DLD1 (cell line): ENCODE results near the gene UMODL1.

ENCODE experiments used
- in situ Hi-C: cut with HindIII; loops from 2 replicates; pipeline ENCODE4 v1.10.0; 2017; ENCODE audit warnings: low sequenced_read_pairs

Gene UMODL1

DNA sequence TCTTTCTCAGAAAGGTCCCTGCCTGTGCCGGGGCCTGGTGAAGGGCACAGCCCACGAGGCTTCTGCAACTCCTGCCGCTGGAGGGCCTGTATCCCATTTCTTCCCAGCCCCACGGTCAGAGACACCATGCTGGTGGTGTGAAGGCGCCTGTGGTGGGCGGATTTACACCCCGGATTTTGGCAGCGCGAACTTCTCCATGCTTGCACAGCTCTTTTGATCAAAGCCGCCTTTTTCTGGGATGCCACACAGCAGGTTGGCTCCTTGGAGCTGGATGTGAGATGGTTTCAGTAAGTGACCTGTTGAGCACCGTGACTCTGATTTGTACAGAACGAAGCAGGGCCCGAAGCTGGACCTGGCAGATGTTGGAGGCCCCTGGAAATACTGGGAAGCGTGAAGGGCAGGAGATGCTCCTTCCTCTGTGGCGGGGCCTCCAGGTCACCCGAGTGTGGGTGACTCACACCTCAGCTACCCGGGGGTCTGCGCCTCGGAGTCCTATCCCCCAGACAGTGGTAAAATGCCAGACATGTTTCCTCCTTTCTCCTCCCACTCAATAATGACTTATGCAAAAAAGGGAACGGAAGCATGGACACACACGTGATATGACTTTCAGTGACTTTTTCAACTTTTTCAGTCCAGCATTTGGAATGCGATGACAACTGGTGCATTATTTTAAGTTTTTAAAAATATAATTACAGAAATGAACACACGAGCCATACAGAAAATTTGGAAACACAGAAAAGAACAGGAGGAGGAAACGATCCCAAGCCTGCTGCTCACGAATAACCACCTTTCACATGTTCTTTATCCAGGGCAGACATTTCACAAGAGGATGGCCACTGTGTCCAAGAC, 9.0 kb downstream of the UMODL1 start:
- in situ Hi-C loops = no loop called here

DNA sequence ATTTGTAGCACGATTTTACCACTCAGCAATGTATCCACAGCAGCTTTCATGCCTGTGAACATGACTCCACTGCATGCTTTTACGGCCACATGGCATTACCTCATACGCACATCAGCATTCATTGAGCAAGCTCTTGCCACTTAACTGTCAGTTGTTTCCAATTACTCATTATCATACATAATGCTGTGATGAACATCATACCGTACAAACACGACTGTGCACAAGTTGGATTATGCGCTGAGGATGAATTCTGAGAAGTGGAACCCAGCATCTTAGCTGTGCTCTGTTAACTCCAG, 9.6 kb downstream of the UMODL1 start:
- in situ Hi-C loops = no loop called here

DNA sequence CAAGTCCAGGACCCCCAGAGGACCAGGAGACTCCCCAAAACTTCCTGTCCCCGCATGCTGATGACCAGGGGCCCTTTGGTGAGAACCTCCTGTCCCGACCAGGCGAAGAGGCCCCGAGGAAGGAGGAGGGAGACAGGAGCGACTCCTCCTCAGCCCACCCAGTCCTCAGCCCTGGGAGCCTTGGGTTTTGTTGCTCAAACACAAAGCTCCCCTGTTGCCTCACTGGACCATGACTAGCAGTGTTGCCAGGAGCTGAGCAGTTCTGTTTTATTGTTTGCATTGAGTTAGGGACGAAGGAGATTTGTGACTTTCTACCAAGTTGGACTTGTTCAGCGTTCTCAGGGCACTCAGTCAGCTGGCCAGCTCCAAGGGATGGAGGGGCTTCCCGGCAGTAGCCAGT, 10.0 kb downstream of the UMODL1 start:
- in situ Hi-C loops = no loop called here

DNA sequence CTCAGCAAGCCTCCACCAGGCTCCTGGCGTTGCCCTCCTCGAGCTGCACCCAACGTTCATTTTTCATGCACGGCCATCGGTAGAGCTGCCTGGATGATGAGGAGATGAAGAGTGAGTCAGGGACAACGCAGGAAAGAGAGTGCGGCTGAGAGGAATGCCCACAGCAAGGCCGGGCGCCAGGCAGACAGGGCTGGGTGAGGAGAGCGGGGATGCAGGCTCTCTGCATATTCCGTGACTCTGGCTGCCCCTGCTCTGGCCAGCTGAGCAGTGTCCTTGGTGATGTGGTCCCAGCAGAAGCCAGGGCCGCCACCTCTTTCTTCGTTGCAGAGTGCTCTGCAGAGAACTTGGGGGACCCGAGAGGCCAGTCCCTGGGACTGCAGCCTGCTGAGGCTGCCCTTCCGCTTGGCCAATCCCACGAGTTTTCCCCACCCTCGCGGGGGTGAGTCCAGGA, 10.8 kb downstream of the UMODL1 start:
- in situ Hi-C loops = no loop called here

DNA sequence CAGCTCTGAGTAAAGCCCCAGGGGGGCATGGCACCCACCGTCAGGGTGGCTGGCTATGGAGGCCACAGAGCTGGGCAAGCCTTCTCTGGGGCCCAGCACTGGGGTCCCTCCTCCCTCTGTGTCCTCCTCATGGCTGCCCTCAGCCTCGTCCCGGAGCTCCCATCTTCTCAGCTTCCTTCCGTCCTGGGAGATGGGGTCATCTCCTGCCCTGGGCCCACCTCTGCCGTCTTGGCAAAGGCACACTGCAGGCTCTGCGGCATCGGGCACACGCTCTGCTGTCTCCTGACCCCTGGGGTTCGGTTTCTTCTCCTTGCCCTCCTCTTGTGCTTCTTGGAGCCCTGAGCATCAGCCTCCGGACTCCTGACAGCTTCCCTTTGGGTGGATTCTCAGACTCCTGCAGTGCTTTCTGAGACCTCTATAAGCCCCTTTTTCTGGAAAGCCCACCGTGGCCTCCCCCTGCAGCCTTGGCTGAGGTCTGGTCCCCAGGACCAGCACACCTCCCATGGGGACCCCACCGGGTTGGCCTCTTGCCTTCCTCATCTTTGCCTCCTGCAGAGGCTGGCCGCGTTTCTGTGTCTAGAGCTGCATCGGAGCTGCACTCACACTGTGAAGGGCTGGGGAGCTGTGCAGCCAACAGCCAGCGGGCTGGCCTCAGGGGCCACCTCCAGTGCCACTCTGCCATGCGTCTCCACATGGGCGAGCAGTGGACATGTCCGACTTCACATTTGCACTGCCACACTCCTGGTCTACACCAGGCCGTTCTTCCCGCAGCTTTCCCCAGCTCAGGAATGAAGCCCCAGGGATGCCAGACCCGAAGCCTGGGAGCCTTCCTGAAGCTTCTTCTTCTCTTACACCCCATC, 11.6 kb downstream of the UMODL1 start:
- in situ Hi-C loops = no loop called here

DNA sequence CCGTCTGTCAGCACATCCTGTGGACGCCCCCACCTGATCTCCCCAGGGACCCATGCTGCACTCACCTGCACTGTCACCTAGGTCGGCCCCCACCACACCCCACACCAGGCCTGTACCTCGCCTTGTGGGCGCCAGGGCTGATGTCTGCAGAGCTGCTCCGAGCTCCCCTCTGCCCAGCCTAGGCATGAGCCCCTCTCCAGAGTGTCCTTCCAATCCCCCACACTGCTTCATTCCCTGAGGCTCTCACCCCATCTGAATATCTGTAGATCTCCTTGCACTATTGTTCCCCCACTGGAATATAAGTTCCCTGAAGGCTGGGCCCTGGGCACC, 12.2 kb downstream of the UMODL1 start:
- in situ Hi-C loops = no loop called here

DNA sequence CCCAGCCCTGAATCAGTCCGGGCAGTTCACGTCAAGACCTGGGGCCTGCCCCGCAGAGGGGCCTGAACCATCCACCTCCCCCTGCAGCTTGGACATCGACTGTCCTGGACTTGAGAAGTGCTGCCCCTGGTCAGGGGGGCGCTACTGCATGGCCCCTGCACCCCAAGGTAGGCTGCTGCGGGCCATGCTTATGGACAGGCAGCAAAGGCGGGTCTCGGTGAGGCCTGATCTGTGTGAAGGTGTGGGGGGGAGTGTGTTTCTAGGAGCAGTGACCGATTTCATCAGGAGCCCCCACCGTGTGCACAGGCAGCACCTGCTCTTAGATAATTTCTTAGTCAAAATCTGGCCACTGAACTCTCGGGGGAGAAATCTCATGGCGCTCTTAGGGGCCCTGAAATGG, 13.0 kb downstream of the UMODL1 start:
- in situ Hi-C loops = no loop called here

DNA sequence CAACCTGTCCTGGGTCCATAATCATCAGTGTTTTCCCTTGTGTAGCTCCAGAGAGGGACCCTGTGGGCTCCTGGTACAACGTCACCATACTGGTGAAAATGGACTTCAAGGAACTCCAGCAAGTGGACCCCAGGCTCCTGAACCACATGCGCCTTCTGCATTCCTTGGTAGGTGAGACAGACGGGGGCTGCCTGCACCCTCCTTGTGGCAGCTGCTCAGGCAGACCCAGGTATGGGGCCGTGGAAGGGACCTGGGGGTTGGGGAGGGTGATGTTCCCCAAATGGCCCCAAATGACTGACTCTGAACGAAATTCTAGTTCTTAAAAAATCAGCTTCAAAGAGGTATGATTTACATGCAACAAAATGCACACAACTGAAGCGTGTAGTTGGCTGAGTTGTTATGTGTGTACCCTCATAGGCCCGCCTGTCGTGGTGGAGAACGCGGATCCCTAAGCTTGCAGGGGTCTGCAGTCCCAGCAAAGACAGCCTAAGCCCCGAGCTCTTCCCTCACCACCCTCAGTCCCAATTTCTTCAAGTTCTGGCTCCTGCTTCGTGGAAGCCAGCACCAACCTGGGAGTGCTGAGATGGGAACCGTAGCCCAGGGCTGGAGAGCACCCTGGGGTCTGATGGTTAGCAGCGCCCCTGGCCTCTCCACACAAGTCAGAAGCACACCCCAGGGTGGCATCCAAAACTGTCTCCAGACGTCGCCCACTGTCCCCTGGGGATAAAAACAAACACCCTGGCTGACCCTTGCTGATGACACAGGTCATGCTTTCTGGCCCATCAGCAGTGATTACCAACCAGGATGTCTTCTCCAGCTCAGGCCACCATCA, 14.3 kb downstream of the UMODL1 start:
- in situ Hi-C loops = no loop called here

DNA sequence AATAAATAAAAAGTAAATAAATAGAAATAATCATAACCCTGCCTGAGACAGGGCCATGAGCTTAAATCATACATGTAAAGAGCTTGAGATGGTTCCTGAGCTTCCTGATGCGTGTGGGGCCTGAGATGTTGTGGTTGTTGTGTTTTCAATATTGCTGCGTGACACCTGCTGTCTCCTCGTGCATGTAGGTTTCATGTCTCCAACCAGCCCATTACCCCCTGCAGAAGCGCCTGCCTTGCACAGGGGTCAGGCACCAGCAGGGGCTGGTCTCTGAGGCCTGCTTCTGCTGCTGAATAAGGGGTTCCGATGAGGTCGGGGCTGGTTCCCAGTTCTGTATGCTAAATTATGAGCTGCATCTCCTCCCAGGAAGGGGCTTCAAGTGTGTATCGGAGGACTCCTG, 15.9 kb downstream of the UMODL1 start:
- in situ Hi-C loops = no loop called here

DNA sequence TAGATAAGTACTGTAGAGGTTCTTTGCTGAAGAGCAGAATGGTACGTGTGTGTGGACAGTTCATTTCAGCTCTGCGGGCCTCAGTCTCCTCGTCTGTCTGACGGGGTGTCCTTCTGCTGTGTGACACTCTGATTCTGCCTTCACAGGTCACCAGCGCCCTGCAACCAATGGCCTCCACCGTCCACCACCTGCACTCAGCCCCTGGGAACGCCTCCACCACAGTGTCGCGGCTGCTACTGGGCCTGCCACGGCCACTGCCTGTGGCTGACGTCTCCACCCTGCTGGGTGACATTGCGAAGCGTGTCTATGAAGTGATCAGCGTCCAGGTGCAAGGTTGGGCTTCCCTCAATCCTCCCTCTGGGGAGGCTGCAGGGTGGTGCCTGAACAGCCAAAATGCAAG, 17.0 kb downstream of the UMODL1 start:
- in situ Hi-C loops = no loop called here

DNA sequence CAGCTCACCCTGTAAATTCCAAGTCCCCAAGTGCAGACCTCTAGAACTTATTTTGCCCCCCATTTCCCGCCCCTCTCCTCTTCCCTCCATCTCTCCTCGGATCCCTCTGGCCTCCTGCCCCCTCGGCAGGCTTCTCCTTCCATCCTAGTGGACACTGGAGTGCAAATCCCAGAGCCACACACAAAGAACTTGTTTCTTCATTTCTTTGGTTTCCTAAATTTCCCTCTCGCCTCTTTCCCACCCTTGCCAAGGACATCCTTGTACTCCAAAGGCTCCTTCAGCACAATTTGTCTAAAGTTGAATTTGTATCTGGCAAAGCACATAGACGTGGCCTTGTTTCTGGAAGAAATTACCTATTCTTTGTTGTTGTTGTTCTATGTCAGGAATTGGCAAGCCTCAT, 17.5 kb downstream of the UMODL1 start:
- in situ Hi-C loops = no loop called here

DNA sequence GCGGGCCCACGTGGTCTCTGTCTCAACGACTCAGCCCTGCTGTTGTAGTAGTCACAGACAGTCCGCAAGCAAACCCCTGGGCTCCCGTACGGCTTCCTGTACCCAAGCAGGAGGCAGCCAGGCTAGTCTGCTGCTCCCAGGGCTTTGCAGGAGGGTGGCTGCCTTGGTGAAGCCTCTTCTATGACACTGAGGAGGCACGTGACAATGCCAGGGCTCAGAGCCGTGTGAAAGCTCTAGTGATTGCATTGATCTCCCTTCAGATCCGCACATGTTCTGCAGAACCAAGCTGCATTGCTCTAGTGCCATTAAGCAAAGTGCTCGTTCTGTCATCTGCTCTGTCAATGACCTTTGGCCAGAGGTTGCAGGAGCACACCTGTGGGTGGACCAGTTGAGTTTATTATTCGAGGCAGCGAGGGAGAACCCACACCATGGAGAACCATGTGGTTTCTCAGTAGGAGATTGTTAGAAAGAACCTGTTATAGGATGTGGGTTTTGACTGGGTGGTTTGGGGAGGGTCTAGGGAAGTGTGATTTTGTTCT, 18.0 kb downstream of the UMODL1 start:
- in situ Hi-C loops = no loop called here

DNA sequence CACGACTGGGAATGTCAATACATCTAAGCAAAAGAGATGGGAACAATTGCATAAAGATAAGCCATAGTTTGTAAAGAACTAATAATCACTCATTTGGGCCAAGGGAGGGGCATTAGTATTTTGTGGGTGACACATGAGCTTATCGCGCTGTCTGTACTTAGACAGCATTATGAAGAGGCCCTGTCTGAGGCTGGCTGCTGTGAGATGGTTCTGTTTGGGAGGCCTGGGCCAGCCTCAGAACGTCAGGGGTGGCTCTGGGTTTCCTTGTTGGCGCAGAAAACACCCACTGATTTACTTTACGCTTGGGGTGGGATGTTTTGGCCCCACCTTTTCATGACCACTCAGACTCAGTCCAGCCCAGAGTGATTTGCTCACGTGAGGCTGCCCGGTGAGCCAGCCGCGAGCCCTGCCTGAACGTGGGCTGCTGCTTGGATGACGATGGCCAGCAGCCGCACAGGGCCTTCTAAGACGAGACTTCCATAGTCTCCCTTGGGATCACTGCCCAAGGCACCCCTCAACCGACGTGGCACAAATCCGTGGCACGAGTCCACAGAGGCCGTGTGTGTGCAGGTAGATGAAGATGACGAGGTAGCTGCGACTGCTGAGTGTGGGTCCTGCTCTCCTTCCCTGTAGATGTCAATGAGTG, 18.7 kb downstream of the UMODL1 start:
- in situ Hi-C loops = no loop called here

DNA sequence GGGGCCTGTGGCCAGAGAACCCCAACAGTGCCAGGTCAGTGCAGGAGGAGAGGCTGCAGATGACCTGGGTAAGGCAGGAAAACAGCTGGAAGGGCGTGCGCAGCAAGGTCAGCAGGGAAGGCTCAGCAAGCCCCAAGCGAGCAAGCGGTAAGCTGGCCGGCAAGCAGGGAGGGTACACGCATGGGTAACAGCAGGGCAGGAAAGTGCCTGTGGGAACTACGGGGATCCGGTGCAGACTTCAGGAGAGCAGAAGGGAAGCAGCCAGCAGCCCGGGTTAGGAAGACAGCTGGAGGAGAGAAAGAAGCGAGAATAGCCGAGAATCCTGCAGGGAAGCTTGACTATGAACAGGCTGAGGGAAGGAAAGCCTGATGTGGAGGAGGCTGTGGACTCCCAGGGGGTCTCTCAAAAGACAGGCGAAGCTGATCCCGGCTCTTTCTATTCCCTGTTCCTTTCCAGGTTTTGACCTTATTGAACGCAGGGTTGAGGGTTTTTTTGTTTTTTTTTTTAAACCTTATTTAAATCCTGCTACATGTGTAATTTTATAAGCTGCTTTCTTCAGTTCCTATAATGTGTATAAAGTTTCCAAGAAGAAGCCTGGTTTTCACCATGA, 20.9 kb downstream of the UMODL1 start:
- in situ Hi-C loops = no loop called here

DNA sequence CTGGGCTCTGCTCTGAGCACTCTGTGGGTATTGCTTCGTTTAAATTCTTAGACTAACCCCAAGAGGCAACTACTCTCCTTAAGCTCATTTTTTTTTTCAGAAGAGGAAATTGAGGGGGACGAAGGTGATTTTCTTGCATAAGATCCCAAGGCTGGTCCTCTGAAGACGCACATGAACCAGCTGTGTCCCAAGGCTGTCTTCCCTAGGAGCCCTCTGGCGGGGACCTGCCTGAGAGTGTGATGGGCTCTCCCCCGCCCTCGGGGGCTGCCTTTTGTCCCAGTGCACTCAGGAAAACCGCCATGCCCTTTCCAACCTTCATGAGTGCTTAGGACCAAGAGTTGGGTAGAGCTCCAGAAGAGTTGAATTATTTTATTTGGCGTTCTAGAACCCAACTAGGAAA, 21.7 kb downstream of the UMODL1 start:
- in situ Hi-C loops = no loop called here

DNA sequence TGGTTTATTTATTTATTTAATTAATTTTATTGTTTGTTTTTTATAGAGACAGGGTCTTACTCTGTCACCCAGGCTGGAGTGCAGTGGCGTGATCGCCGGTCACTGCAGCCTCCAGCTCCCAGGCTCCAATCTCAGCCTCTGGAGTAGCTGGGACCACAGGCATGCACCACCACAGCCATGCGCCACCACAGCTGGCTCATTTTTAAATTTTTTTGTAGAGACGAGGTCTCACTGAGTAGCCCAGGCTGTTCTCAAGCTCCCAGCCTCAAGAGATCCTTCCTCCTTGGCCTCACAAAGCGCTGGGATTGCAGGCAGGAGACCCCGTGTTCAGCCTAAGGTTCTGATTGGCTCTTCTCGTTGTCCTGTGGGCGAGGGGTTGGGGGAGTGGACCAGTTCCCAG, 22.1 kb downstream of the UMODL1 start:
- in situ Hi-C loops = no loop called here

DNA sequence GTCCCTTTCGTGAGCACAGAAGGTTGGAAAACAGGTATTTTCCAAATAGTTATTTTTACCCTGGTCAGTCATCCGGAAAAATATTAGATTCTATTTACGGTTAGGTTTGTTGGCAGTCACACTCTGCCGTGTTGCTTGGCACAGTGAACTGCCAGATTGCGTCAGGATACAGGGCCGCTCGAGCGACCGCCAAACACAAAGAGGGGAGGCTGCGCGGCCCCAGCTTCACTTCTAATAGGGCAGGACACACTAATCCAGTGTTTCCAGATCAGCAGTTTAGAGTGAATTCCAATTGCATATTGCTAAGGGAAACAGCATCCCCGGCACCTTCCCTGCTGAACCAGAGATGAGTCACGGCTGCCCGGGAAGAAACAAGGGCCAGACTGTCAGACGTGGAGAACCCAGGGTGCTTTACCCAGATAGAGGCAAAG, 22.9 kb downstream of the UMODL1 start:
- in situ Hi-C loops = no loop called here

DNA sequence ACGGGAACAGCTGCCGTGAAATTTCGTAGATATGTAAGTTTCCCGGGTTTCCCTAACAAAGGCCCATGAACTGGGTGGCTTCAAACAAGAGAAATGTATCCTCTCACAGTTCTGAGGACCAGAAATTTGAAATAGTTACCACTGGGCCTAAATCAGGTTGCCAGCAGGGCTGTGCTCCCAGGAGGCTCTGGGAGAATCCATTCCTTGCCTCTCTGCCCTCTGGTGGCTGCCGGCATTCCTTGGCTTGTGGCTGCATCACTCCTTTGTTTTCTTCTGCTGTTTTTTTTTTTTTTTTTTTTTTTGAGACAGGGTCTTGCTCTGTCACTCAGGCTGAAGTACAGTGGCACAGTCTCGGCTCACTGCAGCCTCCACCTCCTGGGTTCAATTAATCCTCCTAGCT, 23.7 kb downstream of the UMODL1 start:
- in situ Hi-C loops = no loop called here

DNA sequence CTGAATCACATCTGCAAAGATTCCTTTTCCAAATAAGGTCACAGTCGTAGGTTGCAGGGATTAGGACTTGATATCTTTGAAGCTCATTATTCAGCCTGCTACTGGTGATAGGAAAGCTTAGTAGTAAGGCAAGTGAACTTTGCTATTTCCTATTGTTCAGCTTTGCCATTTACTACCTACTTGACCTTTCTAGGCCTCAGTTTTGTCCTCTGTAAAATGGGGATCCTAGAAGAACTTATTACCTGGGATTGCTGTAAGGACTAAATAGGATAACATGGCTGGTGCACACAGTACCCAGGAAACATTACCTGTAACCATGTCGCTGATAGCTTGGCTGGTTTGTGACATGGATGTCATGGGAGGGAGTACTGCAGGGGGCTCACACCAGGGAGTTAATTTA, 24.5 kb downstream of the UMODL1 start:
- in situ Hi-C loops = no loop called here

DNA sequence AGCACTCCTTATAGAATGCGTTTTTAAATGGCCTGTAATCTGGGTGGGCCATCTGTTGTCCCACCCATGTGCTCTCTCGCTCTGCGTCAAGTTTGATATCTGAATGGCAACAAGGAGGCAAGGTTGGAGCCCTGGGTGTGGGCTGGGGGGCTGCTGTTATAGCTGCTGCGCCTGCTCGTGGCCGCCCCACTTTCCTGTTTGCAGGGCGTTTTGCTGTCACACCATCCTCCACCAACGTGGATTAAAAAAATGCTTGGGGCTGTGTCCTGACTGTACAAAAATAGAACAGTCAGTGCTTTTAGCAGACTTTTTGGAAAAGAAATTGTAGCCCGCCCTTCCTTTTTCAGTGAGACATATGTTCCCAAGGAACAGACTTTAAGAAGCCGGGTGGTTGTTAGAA, 25.4 kb downstream of the UMODL1 start:
- in situ Hi-C loops = no loop called here
